ENCODE data around the gene SLIT3.

The SLIT3 gene

DNA sequence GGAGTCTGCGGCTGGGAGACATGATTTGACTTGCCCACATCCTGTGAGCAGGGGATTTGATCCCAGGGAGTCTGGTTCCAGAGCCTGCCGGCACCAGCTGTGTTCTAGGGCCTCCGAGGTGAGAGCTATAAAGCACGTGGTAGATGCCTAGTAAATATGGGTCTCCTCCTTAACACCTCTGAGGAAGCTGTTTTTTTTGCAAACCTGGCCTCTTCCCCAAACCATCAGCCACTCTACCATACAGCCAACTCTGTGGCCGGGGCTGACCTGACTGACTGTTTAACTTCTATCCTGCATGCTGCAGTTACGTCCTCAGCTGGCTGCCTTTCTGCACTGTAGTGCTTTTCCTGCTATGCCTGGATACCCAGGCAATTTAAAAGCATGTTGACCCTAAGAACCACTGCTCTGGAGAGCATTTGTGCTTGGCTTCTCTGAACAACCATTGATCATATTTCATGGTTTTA, 220.5 kb downstream of the SLIT3 start:
- no peak for DNase-seq (ENCODE audit: low read depth)

DNA sequence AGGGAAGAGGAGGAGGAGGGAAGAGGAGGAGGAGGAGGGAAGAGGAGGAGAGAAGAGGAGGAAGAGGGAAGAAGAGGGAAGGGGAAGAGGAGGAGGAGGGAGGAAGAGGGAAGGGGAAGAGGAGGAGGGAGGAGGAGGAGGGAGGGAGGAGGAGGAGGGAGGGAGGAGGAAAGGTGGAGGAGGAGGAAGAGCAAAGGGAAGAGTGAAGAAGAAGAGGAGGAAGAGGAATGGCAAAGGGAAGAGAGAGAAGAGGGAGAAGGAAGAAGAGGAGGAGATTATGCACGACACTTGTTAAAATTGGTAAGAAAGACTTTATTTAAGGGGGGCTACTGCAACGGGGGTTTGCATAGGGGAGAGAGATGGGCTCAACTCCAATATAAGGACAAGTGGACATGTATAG, 221.2 kb downstream of the SLIT3 start:
- no peak for DNase-seq (ENCODE audit: low read depth)

DNA sequence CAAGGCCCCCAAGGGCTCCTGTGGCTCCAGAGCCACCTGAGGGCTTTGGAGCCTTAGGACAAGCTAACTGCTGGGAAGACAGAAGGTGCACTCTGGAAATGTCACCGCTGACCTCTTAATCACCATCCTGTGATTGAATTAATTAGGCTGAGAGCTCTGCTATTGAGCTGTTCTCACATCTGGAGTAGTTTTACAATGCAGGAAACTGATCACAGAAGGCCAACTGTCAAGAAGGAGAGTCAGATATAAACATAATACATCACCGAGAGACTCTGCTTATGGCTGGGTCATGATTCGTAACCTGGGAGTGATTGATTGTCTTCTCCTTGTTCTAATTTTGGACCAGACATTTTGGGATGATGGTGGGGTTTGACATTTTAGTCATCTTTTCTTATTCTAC, 226.1 kb downstream of the SLIT3 start:
- DNase-seq (ENCODE audit: low read depth), result no peak

DNA sequence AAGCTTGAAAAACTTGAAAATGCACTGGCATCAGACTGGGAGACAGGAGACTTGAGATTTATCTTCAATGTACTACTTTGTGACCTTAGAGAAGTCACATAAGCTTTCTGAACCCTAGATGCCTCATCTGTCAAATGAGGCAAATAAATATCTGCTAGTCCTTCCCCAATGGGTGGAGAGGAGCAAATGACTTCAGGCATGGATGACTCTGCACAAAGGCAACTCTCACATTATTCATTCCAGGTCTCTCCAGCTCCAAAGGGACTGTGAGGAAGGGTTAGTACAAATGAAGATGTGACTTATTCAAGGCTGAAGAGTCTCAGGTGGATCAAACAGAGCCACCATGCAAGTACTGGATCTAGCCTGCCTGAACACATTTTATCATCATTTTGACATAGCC, 228.7 kb downstream of the SLIT3 start:
- no peak for DNase-seq (ENCODE audit: low read depth)

DNA sequence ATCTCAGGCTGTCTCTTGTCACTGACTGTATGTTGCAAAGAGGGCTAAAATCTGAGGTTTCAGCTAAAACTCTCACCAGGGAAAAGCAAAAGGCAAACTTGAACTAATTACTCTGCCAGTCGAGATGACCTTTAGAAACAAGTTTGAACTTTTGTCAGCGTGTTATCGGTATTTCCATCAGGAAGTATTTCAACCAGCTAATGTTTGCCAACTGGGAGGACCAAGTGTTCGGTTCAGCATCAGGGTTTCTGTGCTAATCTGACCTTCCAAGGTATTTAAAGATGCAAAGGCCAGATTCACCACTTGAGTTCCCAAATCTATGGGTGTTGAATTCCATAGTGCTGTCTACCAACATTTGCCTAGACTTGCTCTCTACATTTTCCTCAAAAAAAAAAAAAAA, 230.5 kb downstream of the SLIT3 start:
- DNase-seq (ENCODE audit: low read depth), result no peak

DNA sequence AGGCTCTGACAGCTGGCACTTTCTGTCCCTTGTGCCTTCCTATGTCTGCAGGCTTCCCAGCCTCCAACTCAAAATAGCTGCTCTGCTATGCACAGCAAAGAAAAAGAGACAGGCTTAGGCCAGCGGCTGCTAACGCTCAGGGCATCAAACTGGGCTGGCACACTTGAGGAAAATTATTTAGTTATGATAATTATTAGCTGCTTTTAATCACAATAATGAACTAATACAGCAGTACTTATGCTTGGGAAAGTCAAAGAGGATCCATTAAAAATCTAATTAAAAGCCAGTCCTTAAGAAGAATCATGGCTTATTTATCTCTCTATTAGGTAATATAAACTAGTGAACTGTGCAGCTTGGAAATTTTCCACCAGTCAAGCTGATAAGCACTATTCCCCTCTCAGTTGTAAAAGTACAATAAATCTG, 233.2 kb downstream of the SLIT3 start:
- DNase-seq (ENCODE audit: low read depth), result no peak

DNA sequence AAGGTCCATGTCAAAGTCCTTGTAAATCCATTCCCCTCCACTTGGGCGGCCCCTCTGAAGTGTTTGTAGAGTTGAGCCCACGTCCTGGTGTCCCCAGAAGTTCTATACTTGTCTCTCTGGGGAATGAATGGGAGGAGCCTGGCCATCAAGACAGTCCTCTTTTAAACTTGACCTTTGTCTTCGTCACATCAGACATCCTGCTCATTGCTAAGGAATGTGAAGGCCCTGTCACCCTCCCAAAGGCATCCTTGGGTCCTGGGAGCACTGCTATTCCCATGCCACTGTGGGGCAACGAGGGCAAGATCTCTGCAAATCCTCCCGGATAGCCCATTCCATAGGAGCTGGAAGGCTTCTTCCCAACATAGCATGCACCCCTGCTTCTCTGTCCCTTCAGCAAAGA, 235.5 kb downstream of the SLIT3 start:
- DNase-seq (ENCODE audit: low read depth), result no peak

DNA sequence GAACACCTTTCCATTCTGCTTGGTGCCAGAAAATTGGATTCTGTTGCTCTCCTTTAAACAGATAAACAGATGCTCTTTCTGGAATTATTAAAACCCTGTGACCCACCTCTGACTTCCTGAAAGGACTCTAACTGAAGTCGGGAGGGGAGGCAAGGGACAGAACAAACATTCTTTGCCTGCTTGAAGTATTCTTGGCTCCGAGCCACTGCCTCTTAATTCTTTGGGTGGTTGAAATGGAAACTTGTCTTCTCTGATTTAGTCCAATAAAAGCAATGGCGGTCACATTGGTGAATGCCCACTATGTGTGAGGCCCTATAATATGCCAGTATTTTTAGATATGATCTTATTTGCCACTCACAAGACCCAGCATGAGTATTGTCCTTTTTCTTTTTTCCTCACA, 236.8 kb downstream of the SLIT3 start:
- no peak for DNase-seq (ENCODE audit: low read depth)

DNA sequence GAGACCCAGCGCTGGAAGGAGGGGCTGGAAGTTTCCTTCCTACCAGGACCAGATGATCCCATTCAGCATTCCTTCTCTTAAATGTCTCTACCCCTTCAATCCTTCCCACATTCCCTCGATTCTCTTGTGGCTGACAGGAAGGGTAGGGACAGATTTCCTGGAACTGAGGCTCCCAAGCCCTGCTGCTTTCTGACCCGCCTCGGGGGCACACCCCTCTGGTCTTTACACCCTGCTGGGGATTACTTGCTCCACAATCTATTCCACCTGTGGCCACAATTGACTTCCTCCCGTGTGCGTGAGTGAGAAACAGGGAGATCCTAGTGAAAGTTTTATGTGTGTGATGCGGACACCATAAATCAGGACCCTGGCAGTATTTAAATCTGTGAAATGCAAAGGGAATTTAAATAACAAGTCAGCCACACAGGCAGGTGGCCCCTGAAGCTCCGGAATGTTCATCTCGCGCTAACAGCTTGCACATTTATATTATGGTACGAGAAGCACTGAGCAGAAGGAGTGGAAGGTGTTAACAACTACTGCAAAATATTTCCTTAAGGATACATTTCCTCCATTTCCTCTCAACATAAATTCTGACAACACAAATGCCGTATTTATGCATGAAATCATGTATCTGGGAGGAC, 237.5 kb downstream of the SLIT3 start:
- DNase-seq (ENCODE audit: low read depth), result no peak

DNA sequence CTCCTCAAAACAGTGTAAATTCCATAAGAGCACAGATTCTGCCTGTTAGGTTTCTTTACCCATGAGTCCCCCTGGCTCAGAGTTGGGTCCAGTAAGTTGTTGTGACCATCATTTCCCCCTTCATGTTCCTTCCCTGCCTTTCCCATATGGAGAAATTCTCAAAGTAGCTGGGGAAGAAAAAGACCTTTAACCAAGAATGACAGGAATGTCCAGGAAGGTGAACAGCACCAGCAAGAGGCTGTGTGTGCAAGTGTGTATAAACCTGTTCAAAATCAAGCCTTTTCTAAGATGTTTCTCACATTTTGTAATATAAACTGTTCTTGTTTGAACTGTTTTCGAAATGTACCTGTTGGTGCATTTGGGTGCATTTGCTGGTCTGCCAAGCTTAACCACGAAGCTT, 238.2 kb downstream of the SLIT3 start:
- DNase-seq (ENCODE audit: low read depth), result no peak

DNA sequence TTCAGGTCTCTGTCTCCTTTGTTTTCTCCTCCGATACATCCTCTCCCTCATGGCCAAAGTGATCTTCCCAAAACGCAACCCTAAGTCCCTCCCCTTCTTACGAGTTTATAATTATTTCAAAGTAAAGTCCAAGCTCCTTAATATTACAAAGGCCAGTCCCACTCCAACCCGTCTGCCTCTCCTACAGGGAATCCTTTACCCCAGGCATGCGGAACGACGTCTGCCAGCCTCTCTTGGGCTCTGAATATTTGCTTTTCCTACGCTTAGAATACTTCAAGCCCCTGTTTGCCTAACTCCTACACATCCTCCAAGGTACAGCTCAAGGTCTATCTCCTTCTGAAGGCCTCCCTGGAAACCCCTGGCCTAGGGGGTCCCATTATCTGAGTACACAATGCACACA, 246.4 kb downstream of the SLIT3 start:
- DNase-seq (ENCODE audit: low read depth), result no peak

DNA sequence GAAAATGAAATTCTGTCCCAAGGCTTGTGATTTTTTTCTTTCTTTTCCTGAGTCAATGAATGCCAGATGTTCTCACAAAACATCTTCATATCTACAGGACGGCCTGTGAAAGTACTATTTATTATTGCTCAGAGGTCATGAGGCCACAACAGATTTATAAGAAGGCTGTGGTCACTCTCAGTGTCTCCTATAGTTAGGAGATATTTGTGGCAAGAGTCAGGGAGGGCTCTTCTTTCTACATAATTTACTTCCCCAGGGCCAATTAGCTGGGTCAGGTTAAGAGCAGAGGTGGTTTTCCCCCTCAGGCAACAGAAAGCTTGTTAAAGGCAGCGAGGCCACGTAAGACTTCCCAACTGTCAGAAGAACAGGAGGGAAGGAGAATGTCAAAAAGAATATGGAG, 248.7 kb downstream of the SLIT3 start:
- no peak for DNase-seq (ENCODE audit: low read depth)

DNA sequence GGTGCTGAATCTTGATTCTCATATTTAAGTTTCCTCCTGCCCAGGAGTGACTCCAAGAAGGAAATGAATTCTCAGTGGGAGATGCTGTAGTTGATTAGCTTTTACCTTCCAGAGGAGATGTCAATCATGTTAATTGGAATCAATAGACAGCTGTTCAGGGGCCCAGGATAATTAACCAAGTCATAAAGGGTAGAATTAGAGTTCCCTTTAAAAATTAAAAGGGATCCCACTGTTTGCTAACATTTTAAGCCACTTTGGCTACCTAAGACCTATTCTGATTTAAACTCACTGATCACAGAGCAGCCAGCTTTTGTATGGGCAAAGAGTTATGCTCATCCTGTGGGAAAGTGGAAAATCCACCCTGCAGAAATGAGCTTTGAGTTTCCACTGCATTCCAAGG, 249.6 kb downstream of the SLIT3 start:
- DNase-seq (ENCODE audit: low read depth), result no peak

DNA sequence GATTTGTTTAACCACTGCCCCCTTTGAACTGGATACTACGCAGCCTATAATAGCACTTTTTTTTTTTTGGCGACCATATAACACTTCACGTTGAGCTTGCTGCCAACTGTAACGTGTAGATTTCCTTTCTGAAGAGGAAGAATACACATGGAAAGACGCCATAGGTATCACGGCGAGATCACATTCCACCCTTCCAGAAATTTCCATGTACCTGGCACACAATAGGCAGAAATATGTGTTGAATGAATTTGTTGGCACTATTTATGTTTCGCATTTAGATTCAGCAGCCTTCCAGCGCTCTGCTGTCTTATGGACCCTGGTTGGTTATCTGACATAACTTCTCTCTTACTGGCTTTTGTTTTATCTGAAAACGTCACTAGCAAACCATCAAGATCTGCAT, 250.3 kb downstream of the SLIT3 start:
- DNase-seq (ENCODE audit: low read depth), result no peak

DNA sequence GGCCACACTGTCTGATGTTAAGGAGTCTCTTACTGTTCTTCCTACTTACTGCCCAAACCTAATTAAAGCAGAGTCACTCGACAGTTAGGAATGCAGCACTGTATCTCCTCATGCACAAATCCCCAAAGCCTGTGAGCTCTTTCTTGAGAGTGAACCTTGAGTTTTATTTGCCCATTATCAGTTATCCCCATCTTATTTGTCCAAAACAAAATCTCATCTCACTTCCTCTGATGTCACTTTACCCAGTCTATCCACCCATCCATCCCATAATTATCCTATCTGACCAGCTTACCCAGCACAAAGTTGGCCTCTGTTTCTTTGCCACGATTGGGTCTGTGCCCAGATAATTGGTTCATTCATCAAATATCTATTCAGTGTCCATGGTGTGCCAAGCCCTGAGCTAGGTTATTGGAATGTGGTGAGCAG, 250.8 kb downstream of the SLIT3 start:
- DNase-seq (ENCODE audit: low read depth), result no peak

DNA sequence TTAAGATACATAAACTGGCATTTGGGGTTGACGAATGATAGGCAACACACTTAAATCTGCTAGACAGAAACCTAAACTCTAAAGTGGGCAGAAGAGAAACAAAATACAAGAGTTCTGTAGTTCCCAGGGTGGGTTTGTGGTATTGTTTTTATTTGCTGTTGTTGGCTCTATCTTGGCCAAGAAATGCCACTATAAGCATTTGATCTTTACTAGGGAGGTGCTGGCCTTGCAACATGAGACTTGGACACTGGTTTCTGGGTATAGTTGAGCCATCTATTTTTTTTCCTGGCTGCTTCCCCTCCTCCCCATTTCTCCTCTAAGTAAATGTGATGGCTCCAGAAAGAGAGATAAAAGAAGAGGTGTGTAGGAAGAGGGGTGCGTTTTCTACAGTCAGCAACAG, 251.2 kb downstream of the SLIT3 start:
- DNase-seq (ENCODE audit: low read depth), result no peak

DNA sequence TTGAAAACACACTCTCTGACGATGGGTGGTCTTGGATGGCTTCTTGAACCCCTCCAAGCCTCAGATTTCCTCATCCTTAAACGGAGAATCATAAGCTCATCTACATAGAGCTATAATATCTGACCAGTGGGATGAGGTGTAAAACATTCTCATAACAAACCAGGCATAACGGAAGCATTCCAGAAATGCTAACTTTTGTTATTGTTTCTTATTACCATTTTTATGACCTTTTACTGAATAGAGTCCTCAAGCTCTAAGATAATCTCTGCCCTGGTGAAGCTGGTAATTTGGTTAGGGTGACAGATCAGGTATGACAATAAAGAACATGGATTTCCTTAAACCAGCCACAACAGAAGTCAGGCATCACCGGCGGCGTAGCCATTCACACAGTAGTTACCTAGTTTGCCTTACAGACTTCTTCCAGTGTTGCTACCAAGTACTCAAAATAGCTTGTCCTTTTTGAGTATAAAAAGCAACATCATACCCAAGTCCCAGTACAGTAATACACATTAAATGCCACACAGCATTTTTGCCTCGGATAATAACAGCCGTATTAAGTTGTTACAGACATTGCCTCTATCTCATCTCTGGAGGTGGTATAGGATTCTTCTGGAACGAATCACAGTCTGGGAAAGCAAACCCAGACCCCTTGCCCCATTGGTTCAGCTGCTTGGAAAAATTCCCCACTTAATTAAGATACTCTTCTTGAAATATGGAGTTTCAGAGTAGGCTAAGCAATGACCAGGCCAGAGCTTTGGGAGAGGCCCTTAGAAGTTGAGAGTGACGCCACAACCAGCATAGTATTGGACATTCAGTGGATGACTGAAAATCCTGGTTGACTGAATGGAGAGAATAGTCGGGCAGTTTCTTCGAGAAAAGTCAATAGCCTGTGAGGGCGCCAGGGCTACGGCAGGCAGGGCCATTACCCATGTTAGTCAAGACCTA, 252.5 kb downstream of the SLIT3 start:
- DNase-seq (ENCODE audit: low read depth), result no peak

DNA sequence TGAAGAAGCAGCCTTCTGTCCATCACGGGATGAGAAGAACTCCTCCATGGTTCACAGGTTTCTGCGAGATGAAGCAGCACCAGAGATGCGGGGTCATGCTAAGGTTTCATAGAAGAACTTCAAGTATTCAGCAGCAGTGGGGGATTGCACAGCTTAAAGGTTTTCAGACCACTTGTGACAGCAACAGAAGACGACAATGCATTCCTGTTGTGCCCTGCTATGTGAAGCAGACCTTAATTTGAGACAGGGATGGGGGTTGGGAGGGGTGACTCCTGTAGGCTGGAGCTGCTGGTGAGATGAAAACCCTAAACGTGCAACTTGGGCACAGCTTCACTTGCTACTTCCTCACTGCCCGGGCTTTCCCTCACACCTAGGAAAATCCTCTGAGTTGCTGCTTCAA, 256.0 kb downstream of the SLIT3 start:
- DNase-seq (ENCODE audit: low read depth), result no peak

DNA sequence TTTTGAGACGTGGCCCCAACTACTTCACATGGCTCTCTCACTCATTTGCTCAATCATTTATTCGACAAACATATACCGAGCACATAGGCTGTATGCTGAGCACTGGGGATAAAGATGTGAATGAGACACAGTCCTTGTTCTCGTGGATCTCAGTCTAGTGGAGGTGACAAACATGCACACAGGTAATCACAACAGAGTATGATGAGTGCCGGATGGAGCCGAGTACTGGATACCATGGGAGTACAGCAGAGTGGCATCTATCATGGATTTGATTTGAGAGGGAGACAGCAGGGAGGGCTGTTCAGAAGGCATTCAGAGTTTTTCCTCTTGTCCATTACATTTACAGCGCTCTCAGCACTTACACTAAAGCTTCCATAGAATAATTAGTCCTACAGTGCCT, 259.8 kb downstream of the SLIT3 start:
- no peak for DNase-seq (ENCODE audit: low read depth)

DNA sequence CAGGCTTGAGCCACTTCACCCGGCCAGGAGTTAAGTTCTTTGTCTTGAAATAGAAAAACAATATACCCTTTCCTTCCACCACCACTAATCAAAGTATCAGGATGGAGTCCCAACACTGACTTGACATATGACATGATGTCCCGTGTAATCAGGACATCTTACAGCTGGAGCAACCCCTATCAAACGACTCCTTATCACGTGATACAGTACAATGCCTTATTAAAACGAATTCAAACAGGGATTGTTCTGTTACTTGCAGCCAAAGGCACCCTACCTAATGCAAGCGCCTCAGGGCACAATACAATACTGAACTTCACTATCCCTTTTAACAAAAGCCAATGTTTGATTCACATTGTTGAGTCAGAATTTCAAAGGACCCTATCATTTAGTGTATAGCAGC, 261.3 kb downstream of the SLIT3 start:
- DNase-seq (ENCODE audit: low read depth), result no peak

DNA sequence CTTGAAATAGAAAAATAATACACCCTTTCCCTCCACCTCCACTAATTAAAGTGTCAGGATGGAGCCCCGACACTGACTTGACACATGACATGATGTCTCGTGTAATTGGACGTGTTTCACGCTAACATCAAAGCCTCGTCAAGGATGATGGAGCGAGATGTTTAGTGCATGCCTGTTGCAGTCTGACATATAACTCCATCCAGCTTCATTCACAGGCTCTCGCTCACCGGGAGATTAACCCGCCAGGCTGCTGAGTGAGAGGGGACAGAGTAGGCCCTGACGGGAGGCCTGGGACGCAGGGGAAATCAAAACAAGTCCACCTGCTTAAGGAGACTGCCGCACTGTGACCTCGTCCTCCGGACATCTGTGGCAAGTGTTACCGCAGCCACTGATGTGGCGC, 263.5 kb downstream of the SLIT3 start:
- DNase-seq (ENCODE audit: low read depth), result no peak

DNA sequence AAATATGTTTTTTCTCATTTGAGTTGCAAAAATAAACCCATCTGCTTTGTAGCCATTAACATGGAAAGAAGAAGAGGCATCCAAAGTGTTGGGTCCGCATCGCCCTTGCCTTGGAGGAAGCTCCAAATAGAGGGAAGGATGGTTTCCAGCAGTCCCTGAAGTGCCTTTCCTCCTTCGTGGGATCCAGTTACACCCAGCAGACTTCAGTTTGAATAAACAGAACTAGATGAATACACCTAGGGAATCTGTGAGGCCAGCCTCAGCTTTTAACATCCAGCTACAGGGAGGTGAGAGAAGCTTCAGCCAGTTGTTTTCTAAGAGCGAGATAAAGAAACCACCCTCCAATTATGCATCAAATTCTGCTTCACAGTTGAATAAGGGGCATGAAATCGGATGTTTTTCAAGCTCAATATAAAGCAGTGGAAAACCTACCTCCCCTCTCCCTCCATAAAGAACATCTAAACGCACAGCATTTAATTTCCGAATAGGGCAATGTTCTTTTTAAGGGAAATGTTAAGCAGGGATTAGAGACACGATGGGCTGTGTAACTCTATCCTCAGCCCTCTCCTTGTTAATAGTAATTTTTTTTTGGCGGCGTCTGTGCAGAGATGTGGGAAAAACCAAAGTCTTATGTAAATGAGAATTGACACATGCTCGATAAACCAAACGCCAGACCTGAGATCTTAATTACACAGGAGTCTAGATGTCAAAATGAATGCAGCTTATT, 264.7 kb downstream of the SLIT3 start:
- no peak for DNase-seq (ENCODE audit: low read depth)
